ENCODE data around the gene RHOD.
A peak's percentile ranks its signal among the peaks of the same experiment; 100 is the strongest.

RHOD gene

DNA sequence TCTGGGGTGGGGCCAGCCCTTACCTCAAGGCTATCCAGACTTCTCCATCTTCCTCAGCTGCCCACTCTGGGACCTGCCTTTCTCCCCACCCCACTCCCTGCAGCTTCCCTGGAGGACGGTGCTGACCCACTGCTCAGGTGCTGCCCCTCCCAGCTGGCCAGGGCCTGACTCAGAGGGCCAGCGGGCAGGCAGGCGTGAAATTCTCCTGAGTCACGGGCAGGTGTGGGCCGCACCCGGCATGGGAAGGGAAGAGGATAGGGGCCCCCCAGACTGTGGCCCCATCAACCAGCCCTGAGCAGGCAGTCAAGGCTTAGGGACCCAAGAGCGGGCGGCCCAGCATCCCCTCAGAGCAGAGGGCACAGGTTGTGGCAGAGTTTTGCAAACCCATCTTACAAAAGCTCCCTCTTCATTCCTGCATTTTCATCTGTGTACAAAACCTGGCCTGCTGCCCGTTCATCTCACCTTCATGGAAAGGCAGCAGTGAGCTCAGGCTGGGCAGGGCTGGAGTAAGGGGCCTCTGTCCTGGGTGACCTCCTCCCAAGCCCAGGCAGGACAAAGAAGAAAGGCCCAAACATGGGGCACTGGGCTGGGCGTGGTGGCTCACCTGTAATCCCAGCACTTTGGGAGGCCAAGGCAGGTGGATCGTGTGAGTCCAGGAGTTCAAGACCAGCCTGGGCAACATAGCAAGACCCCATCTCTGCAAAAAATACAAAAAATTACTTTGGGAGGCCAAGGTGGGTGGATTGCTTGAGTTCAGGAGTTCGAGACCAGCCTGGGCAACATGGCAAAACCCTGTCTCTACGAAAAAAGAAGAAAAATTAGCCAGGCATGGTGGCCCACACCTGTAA, 6.1 kb downstream of the RHOD start:
- DNase-seq, result no peak

DNA sequence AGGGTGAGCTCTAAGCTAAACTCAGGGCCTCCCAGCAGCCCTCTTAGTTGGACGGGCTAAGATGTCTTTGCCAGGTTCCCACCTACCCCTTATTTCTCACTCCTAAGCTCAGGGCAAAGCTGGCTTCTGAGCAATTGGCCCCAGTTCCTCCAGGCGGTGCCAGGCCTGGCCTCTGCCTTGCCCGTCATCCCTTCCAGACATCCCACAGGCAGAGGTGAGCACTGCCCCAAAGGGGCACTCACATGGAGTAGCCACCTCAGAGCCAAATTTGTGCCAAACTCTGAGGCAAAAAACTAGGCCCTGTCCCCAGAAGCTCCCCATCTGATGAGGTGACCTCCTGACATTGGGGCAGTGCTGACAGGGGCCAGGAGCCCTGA, 9.7 kb downstream of the RHOD start:
- no peak for DNase-seq

DNA sequence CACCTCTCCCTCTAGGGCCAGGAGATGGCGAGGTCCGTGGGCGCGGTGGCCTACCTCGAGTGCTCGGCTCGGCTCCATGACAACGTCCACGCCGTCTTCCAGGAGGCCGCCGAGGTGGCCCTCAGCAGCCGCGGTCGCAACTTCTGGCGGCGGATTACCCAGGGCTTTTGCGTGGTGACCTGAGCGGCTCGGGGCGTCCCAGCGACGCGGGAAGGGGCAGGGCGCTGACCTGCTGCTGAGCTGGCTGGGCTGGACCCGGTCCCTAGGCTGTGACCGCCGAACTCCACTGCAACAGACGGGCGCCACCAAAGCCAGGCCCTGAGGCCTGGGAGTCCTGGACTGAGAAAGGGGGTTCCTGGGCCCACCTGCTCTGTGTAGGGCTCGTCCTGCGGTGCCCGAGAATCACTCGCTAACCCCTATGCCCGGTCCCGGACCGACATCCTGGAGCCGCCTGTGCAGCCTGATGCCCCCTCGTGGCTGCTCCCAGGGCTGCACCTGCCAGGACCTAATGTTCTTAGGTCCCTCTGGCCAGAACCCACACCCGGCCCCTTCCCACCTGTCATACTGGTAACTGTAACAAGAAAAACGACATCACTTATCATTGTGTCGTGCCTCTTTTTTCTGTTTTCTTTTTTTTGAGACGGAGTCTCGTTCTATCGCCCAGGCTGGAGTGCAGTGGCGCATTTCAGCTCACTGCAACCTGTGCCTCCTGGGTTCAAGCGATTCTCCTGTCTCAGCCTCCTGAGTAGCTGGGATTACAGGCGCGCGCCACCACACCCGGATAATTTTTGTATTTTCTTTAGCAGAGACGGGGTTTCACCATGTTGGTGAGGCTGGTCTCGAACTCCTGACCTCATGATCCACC, 15.0 kb downstream of the RHOD start:
- DNase-seq, result no peak

DNA sequence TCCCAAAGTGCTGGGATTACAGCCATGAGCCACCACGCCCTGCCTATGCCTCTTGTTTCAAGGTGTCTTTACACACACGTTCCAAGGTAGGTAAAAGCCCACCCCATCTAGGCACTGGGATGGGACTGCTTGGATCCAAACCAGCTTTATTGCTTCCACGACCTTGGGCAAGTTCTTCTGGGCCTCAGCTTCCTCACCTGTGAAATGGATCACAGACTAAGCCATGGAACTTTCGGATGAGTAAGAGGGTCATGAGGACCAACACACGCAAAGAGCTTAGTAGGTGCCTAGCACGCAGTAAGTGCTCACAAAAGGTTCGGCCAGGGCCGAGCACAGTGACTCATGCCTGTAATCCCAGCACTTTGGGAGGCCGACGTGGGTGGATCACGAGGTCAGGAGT, 15.6 kb downstream of the RHOD start:
- no peak for DNase-seq

DNA sequence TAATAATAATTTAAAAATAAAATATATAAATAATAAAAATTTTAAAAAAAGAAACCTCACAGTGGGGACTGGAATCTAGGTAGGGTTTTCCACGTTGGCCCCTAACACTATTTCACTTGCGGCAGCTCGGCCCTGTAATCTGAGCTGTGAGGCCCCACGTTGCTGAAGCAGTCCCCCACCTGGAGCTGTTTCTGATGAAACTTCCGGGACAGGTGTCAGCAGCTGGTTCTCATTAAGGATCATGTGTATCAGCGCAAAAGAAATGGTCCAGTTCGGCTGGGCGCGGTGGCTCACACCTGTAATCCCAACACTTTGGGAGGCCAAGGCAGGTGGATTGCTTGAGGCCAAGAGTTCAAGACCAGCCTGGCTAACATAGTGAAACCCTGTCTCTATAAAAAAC, 17.3 kb downstream of the RHOD start:
- no peak for DNase-seq

DNA sequence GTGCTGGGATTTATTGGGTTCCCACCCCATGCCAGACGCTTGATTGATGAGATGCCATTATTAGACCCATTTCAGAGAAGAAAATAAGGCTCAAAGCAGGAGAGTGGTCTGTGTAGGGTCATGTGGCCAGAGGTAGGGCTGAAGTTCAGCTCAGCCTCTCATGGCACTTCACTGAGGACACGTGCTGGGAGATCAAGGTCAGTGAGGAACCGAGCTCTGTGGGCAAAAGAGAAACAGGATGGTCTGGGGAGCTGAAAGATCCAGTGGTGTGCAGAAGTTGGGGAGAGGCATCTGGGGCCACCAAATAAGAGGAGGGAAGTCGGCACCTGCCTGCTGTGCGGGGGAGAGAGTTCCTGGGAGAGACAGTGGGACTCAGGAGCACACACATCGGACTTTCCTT, 19.6 kb downstream of the RHOD start:
- no peak for DNase-seq

DNA sequence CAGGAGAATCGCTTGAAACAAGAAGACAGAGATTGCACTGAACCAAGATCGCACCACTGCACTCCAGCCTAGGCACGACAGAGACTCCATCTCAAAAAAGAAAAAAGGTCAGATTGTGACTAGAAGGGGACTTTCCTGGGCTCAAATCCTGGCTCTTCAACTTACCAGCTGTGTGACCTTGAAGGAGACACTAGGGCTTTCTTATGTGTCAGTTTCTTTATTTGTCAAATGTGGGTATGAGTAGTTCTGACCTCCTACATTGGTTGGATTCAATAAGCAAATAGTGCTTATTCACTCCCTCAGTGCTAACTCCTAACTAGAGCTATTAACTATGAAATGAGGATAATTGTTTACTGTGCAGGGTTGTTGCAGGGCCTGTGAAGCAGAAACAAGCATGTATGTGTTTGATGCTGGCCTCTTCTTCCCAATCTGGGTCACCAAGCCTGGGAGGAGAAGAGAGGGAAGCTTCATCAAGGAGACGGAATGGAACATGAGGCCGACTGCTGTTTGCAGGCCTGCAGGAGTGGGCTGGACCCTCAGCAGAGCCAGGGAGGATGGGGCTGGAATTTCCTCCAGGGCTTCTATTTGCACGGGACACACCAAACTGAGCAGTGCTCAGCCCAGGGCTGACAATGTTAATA, 22.5 kb downstream of the RHOD start:
- no peak for DNase-seq

DNA sequence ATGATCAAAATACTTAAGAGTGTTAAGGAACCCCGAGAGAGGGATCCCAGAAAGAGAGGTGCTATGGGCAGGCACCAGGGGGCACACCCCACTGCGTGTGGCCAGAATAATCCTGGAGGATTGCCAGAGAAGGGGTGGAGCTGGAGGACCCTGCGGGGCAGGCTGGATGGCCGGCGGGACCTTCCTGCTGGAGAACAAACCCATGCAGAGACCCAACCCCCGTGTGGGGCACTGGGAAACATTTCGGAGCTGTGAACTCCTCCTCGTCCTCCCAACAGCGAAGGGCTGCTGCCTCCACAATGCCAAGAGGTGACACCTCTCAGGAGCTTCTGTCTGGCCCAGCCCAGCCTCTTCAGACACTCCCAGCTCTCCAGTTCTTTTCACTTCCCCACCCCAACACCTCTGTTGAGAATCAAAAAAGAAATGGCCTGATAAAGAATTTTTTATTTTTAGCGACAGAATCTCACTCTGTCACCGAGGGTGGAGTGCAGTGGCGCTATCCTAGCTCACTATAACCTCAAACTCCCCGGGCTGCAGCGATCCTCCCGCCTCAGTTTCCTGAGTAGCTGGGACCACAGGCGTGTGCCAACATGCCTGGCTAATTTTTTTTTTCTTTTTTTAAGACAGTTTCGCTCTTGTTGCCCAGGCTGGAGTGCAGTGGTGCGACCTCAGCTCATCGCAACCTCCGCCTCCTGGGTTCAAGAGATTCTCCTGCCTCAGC, 25.6 kb downstream of the RHOD start:
- DNase-seq, result no peak

DNA sequence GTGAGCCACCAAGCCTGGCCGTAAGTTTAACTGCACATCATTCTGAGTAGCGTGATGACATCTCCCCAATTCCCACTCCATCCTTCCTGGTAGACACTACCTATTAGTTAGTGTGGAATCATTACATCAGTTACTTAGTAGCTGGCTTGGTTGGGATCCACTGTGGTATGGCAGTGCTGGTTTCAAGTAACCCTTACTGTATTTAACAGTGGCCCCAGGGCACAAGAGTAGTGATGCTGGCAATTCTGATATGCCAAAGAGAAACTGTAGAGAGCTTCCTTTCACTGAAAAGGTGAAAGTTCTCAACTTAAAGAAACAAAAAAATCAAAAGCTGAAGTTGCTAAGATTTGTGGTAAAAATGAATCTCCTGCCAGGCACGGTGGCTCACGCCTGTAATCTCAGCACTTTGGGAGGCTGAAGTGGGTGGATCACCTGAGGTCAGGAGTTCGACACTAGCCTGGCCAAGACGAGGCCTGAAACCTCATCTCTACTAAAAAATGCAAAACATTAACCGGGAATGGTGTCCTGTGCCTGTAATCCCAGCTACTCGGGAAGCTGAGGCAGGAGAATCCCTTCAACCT, 27.2 kb downstream of the RHOD start:
- DNase-seq, result no peak

DNA sequence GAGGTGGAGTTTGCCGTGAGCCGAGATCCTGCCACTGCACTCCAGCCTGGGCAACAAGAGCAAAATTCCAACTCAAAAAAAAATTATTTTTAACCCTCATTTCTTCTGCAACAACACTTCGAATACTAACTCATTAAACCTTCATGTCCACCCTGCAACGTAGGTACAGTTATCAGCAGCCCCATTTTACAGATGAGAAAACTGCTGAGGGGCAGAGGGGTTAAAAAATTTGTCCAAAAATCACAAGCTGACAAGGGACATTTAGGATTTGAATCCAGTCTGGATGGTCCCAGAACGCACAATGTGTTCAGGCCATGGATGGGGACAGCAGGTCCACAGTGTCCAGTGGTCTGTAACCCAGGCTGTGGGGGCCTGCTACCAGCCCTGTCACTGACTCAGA, 29.0 kb downstream of the RHOD start:
- DNase-seq, result no peak

DNA sequence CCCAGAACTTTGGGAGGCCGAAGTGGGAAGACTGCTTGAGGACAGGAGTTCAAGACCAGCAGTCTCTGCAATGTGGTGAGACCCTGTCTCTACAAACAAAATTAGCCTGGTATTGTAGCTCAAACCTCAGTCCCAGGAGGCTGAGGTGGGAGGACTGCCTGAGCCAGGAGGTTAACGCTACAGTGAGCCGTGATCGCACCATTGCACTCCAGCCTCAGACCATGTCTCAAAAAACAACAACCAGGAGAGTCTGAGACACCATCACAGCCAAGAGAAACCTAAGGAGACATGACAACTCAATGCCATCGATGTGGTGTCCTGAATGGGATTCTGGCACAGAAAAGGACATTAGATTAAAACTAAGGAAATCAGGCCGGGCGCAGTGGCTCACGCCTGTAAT, 34.1 kb downstream of the RHOD start:
- no peak for DNase-seq

DNA sequence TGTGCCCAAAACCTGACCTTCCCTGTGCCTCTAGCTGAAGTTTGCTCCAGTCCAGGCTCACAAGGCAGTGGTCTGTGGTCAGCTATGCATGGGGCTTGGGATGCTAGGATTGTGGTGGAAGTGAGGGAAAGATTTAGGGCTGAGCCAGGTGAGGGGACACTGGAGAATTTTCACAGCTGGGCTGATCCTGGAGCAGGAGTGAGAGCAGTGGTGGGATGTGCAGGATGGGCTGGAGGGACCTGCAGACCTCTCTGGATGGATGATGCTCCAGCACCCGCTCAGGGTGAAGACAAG, 38.5 kb downstream of the RHOD start:
- no peak for DNase-seq

DNA sequence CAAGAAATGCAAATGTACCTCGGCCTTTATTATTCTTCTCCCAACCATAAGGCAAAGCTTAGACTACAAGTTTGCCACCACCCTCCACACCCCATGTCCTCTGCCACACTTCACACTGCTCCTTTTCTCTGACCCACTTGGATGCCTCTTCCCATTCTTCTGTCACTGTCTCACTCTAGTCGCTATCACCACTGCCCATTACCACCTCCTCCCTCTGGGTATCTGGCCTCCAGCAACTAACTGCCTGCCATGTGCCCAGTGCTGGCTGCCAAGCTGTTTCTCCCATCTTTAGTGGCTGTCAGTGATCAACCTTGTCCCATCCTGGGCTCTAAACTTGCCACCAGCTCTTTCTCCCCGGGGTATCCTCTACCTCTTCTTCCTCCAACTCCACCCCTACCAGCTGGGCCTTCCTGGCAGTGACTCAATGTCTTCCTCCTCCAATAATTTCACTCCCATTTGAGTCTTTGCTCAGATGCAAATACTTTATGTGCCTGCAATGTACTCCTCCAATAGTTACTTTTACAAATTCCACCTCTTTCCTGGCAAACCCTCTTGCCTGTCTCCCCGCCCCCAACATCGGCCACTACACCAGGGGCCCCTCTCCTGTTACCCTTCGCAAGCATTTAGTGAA, 42.3 kb downstream of the RHOD start:
- no peak for DNase-seq

DNA sequence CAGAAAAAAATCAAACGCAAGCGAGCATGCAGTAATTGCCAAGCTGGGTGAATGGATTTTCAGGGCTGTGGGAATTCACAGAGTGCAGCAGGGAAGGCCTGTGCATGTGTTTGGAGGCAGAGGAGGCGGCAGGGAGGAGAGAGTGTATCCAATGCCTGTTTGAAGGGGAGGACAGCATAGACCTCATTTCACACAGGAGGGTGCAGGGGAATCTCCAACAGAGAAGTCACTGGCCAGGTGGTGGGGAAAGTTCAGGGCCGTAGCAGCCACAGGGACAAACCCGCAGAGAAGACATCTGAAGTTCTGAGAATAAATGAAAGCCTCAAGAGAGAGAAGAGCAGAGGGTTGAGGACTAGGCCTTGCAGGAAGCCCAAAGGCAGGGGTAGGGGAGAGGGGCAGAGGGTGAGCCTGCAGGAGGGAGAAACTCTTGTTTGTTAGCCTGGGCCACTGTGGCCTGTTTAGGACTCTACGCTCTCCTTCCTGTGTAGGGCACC, 43.2 kb downstream of the RHOD start:
- no peak for DNase-seq

DNA sequence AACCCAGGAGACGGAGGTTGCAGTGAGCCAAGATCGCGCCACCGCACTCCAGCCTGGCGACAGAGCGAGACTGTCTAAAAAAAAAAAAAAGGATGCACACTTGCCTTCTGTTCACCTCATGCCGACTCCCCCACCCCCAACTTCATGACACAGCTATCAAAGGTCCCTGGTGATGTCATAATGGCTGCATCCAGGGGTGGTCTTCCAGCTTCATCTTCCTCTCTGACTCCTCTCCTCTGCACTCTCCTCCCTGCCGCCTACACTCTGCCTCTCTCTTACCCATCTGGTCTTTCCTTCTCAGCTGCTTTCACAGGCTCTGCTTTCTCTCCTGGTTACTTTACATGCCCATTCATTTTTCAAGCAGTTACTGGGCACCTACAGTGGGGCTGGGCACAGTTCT, 46.0 kb downstream of the RHOD start:
- DNase-seq, result no peak

DNA sequence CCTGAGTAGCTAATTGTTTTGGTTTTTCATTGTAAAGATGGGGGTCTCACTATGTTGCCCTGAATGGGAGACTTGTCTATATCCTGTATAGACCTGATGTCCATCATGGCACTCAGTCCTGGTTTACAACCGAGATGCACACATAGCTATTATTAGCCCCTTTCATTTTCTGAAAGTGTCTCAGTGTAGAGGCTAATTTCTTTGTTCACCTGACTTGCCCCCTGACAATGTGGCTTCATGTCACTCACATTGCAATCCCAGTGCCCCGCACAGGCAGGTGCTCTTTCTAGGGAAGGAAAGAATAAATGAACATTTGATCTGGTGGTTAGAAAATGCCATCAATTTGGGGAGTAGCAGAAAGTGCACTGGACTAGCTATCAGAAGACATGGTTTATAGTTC, 49.3 kb downstream of the RHOD start:
- DNase-seq, result no peak

DNA sequence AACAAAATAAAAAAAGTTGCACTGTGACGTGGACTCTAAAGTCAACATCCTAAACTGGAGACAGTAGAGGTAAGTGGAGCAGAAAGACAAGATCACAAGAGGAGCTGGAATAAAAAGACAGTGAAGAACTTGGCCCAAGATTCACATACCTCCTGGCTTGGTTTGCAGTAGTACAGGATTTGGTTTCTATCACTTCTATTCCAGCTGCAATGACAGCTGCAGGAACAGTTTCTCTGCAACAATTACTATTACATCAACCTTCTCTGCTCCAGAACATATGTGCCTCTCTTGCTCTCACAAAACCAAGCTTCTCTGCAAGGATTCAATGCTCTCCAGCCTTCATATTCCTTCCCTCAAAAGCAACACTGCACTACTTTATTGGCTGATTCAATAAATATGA, 54.6 kb downstream of the RHOD start:
- DNase-seq, result no peak

DNA sequence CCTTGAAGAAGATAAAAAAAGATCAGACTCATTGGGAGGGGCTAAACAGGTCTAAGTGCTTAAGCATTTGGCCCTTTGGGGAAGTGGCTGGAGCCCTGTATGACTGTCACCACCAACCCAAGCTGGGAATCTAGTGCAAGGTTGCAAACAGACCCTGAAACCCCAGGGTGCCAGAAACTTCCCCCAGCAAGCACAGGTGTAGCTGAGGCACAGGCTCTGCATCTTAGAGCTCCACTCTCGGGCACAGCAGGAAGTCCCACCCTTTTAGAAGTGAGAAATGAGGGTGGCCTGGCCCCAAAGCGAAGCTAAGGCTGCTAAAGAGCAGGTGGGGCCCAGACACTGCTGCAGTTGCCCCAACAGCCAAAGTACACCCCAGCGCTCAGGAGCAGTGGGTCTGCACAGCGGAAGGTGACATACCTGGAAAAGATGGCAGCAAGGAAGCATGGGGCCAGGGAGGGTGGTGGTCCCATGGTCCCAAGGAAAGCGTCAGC, 56.6 kb downstream of the RHOD start:
- DNase-seq, result no peak

DNA sequence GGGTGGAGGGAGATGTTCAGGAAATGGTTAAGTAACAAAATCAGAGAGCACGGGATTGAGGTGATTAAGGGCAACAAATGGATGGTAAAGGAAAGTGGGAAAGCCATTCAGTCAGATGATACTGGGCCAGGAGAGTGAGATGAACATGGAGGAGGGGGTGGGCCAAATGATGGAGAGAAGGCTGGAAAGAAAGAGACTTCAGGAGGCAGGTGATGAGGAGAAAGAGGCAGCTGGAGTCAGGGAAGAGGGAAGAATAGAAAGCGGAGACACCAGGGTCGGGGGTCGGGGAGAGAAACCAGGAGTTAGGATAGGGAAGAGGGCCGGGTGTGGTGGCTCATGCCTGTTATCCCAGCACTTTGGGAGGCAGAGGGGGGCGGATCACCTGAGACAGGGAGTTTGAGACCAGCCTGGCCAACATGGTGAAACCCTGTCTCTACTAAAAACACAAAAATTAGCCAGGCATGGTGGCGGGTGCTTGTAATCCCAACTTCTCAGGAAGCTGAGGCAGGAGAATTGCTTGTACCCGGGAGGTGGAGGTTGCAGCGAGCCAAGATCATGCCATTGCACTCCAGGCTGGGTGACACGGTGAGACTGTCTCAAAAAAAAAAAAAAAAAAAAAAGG, 57.7 kb downstream of the RHOD start:
- no peak for DNase-seq

DNA sequence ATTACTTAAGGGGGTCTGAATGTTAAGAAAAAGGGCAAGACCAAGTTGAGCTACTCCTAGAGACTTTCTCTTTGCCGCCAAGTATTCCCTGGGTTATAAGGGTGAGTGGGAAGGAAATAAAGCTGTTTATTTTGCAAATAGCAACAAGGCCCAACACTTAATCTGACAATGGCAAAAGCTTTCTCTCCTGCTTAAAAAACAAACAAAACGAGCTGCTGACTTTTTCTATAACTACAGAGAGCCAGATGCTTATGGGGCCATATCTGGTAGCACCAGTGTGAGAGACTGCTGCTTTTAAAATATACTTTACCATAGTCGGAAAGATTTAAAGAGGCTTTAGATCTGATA, 60.1 kb downstream of the RHOD start:
- DNase-seq, result no peak

DNA sequence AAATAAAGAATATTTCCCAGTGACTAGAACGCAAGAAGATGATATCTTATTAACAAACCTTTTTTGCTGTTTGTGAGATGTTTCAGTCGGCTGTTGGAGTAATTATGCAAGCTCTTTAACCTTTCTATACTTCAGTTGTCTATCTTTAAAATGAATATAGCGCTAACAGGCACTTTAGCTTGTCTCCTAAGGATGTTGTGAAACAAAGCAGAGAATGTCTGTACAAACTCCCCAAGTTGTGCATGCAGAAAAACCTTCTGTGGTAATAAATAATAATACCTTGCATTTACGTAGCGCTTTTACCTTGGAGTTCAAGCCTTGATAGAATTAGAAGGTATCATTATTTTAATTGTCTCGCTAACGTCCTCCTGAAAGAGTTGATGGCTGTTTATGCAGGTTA, 60.5 kb downstream of the RHOD start:
- DNase-seq, result peak in 1 of 2 experiments; percentile 28

DNA sequence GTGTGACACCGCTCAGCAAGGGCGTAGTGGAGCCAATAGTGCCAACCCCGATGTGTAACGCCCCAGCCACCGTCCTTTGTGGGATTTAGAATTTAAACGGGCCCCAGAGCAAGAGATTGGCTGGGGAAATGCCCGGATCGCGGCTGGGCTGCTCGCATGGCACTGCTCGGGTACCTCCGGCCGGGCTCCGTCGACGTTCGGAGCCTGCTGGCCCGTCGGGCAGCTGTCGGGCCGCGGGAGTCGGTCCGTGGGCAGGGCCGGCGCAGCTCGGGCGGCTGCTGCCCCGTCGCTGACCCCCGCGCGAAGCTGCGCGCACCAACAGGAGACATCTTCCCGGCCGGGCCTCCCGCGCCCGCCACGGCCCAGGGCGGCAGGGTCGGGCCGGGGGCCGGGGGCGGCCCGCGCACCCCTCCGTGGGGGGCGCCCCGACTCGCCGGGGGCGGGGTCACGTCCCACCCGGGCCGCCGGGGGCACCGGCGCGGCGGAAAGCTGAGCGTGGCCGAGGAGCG, 61.1 kb downstream of the RHOD start:
- no peak for DNase-seq
